GM21390 (cell line): ENCODE data around the gene CPSF7.
"Not testable (repeated sequence)": the region's sequence is repeated elsewhere in the genome, so short reads cannot be mapped to it uniquely, and the experiment has no call there.

ENCODE experiments used
- ATAC-seq: cut with Tn5 transposase; IDR thresholded peaks from one replicate; pipeline ENCODE4 v1.9.1; 2021; ENCODE audit not compliant: unreplicated experiment

Gene CPSF7

DNA sequence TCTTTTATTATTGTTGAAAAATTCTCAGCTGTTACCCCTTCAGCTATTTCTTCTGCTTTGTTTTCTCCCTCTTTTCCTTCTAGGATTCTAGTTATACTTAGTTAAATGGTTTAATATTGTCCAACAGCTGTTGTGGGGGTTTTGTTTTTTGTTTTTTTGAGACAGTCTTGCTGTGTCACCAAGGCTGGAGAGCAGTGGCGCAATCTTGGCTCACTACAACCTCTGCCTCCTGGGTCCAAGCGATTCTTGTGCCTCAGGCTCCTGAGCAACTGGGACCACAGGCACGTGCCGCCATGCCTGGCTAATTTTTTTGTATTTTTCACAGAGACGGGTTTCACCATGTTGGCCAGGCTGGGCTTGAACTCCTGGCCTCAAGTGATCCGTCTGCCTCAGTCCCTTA lies 12.8 kb upstream of the CPSF7 start:
- ATAC-seq = no peak

DNA sequence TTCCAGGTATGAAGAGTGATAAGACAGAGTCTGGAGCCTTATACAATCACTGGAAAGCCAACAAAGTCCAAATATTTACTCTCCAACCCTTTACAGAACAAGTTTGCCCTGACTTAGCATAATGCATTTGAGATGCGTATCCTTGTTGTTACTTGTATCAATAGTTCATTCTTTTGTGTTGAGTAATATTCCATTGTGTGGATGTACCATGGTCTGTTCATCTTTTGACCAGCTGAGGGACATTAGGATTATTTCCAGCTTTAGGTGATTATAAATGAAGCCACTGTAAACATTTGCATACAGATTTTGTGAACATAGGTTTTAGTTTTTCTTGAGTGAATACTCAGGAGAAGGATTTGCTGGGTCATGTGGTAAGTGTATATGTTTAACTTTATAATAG lies 9.8 kb upstream of the CPSF7 start:
- no peak for ATAC-seq

DNA sequence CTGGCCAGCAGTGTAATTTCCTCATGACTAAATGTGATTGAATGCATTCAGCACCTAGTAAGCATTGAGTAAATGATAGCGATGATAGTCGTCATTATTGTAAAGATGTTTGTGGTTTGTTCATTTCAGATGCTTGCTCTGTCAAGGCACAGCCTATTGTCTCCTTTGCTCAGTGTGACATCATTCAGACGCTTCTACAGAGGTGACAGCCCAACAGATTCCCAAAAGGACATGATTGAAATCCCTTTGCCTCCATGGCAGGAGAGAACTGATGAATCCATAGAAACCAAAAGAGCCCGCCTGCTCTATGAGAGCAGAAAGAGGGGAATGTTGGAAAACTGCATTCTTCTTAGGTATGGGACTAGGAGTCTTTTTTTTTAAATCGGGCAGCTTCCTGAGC lies 7.7 kb upstream of the CPSF7 start:
- no peak for ATAC-seq

DNA sequence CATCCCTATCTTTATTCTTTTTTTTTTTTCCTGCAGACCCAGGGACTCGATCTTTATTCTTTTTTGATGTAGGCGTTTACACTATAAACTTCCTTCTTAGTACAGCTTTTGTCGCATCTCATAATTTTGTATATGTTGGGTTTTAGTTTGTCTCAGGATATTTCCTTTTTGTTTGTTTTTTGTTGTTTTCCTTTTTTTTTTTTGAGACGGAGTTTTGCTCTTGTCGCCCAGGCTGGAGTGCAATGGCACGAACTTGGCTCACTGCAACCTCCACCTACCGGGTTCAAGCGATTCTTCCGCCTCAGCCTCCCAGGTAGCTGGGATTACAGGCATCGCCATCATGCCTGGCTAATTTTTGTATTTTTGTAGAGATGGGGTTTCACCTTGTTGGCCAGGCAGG lies 1.1 kb upstream of the CPSF7 start:
- not testable (repeated sequence) for ATAC-seq

DNA sequence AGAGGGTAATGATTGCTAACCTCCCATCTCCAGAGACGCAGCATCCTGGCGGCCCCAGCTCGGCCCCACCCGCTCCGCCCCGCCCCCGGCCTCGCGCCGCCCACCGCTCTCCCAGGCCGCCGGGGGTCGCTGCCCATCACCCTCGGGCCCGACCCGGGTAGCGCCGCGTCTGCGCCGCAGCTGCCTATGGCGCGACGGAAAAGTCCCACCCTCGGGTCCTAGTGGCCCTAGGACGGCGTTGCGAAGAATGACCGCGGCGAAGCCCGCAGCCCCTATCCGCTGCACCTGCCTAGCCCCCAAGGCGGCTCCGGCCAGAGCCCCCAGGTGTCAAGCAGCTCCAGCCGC lies 457 bp downstream of the CPSF7 start:
- ATAC-seq = peak; percentile 64

DNA sequence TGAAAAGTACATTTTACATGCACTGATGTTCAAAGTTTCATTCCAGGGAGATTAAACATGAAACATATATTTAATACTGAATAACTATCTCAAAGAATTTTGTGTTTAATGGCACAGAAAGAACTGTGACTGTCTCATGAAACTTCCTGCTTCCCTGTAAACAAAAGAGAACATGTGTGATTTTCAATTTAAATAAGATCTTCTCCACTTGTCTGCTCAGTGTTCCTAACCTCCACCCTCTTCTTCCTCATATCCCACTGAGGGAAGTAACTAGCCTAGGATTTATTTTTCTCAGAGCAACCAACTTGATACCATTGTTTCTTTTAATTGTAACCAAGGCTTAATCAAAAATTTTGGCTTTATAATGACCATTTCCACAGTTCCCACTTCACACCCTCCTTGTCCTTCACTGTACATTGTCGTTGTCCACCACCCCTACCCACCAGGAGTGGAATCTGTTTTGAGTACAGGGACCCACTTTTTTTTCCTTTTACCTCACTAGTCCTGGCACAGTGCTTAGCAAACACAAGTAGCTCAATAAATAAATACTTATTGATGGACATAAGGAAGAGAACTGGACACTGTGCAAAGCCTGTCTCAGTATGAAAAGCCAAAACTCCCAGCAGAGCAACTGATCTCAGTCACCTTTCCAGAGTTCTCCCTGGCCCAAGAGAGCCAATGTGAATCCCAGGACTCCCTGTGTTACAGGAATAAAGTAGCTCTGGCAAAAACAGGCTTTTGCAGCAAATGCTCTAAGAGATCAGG lies 4.2 kb downstream of the CPSF7 start:
- ATAC-seq = no peak

DNA sequence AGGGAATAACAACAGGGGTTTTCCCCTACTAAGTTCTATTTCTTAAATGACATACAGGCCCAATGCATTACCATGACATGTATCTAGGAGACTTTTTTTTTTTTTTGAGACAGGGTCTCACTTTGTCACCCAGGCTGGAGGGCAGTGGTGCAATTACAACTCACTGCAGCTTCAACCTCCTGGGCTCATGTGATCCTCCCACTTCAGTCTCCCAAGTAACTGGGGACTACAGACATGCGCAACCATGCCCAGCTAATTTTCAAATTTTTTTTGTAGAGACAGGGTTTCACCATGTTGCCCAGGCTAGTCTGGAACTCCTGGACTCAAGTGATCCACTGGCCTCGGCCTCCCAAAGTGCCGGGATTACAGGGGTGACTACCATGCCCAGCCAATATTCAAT lies 7.5 kb downstream of the CPSF7 start:
- ATAC-seq = no peak

DNA sequence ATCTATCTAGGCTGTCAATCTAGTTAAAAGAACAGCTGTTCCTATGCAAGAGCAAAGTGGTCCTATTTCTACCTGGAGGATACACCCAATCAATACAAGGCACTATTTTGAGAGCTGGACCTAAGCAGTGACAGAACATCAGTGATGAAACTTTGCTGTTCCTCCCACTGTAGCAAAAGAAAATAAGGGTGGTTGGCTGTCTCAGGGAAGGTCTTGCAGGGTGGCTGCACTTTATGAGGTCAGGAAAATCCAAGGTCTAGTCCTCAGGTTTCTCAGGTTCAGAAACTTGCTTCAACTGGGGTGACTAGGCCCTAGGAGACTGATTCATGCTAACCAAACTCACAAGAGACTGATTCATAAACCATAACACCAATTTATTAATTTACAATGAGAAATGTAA lies 11.6 kb downstream of the CPSF7 start:
- ATAC-seq = no peak

DNA sequence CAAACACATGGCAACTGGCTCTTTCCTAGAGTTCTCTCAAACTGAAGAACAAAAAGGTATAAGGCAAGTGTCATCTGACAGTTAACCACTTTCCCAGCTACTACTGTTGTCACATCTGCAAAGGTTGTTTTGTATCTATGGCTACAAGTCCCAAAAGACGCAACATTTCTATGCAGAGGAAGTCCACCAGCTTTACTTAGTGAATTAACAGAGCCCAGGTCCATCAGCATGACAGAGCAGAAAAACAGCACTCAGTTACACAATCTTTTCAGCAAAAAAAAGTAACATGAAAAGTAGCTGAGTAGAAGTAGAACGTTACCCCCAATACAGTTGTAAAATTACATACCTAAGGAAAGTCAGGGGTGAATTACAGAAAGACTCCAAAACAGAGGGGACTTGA lies 12.1 kb downstream of the CPSF7 start:
- no peak for ATAC-seq

DNA sequence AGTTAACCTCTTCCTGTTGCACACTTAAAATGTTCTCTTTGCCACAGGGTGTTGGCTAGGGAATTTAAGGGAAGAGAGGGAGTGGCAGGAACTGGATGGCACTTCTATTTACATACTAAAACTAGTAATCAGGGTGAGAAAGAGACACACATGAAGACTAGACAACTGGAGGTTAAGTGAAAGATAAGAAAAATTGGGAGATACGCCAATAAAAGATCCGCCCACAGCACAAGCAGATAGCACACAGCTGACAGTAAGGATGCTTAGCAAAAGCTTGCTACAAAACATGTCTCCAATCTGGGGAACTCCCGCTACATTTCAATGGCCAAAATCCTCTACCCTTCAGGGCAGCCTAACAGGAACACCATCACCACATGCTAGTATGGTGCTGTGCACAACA lies 12.8 kb downstream of the CPSF7 start:
- ATAC-seq = no peak

DNA sequence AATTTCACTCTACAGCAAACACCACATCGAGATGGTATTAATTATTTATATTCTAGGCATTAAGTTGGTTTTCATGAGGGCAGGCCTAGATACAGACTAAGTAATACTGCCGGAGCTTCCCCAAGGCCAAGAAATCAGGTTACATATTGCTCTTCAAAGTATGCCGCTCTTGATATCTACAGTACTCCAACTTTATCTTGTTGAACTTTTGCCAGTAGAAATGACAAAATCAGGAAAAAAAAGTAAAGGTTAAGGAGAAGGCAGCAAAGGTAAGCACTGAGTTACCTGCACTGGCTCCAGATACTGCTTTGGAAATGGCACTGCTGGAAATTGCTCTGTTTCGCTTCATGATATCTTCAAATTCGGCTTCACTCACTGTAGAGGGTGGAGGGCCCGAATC lies 14.4 kb downstream of the CPSF7 start:
- no peak for ATAC-seq

DNA sequence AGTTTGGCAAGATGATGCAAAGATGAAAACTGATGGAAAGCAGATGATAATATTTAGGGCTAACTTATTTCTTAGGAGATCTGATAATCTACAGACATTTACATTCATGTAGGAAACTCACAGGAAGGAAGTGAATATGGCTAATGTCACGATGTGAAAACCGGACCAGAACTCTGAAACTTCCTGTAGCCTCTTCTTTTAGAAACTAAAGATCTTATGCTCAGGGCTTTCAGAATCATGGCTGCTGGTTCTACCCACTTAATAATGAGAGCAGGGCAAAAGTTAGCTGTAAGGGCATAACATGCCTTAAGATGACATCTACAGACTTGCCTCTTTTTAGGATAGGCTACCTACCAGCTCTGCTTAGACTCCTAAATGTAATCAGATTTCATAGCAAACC lies 15.2 kb downstream of the CPSF7 start:
- no peak for ATAC-seq

DNA sequence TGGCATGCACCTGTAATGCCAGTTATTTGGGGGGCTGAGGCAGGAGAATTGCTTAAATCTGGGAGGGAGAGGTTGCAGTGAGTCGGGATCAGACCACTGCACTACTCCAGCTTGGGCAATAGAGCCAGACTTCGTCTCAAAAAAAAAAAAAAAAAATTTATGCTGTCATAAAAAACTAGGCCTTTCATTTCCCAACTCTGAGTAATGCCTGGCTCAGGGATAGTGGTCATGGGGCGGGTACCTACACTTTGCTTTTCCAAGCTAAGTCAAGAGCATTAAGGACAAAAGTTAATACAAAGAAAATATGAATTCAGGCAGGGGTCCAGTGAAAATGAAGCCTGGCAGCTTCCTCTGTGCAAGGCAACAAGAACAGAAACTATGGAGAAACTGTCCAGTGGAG lies 16.3 kb downstream of the CPSF7 start:
- ATAC-seq = no peak

DNA sequence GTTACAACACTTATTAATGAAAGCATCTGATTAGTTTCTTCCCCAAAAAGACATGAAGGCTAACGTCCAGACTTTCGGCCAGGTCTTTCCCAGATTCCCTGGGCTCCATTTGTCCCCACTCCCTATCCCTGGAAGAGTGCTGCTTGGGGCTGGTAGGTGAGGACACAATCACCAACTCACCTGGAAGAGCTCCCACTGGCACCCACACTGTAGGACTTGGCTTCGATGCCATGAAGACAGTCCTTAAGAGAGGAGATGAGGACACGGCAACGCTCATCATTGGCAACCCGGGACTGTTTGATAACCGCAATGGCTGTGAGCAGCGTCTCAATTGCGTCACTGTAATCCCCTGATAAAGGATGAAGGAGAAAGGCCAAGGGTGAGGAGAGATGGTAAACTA lies 18.2 kb downstream of the CPSF7 start:
- no peak for ATAC-seq

DNA sequence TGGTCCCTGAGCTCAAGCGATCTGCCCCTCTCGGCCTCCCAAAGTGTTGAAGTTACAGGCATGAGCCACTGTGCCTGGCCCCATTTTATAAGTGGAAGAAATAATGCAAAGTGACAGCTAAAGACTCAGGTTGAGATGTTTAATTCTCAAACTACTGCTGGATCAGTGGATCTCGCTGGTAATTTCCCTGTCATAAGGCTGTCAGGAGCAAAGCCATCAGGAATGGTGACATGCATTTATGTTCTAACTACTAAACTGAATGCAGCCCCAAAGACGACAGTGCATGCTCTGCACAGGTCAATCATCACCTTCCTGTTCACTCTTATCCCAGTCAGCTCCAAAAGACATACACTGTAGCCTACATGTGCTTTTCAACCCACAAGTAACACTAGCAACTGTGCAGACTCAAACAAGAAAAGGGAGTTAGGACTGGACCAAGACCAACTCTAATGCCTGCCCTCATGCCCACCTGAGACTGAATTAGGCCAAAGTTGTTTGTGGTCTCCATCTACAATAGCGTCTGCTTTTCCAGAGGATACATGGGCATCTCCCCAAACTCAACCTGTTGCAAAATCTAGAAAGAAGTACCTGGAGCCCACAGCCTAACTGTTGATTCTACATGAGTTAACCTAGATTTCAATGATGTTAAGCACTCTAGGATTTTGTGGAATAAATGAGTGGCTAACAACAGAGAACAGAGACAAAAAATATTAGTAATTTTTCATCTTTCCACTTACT lies 22.6 kb downstream of the CPSF7 start:
- ATAC-seq = no peak

DNA sequence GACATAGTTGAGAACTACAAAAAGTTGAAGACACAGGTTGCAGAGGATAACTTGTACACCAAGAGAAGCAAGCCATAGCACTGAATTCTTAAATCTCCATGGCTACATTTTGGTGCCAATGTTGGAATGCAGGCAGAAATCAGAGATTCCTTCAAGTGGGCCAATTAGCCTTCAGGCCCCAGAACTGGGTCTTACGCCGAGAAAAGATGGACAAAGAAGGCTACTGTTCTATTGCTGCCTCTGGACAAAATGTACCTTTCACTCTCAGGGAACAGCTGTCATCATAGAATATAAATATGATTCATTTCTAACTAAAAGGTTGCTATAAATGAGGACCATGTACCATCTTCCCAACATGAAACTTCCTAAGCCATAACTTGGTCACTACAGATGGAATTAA lies 23.7 kb downstream of the CPSF7 start:
- no peak for ATAC-seq

DNA sequence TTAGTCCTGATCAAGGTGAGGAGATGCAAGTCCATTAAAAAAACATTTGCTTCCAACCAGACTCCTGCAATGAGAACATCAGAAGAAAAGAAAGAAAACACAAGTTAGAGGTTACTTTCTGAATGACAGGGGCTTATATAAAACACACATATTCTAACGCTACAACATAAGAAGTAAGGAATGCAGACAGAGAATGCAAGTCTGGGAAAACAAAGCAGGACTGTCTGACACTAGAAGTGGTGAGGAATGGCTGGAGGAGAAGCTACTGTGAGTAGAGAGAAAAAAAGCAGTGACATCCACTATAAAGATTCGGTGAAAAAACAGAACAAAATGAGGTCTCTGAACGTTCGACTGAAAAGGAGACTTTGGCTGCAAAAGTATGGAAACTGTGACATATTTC lies 25.1 kb downstream of the CPSF7 start:
- ATAC-seq = no peak

DNA sequence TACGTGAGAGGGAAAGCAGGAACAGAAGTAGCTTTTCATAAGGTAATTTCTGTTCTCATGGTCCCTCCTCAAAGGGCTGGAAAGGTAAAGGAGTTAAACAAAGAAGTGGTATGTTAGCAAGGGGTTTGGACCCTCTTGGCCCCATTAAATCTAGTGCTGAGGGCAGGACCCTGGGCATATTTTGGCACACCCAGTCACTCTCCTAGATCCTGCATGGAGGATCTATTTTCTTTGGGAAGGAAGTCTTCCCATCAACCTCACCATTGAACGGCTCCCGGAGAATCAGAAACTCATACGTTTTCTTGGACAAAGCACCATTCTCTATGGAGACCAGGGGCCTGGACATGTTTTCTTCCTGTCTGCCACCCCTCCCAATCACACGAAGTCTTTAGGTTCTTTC lies 25.7 kb downstream of the CPSF7 start:
- no peak for ATAC-seq

DNA sequence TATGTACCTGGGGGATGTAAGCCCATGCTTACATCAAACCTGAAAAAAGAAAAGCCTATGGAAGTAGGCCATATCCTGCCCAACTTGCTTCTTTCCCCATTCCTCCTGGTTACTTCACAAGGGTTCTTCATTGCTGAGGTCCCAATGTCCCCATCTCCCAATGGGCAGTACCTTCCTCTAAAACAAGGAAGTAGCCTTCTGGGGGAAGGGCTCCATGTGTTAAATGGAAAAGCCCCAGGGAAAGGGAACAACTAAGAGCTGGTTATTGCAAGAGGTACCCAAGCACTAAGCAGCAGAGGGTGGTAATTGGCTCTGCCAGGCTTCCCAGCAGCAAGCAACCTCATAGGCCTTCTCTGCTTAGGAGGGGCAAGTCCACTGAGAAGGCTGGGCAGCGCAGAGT lies 26.1 kb downstream of the CPSF7 start:
- no peak for ATAC-seq

DNA sequence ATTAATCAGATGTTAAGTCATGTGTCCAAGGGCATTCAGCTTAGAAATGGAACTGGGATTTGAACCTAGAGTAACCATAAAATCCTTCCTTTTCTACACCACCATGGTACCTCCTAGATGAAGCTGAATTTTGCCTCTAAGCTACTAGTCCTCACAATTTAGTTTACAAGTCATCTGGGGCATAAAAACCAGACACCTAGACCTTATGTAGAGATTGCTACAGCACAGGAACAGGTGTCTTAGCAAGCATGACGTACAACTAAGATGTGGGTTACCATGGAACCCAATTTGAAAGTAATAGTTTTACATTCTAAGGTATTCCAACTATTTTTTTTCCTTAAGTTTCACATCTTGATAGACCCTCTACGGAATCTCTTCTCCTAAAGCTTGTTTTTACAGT lies 28.2 kb downstream of the CPSF7 start:
- ATAC-seq = no peak

DNA sequence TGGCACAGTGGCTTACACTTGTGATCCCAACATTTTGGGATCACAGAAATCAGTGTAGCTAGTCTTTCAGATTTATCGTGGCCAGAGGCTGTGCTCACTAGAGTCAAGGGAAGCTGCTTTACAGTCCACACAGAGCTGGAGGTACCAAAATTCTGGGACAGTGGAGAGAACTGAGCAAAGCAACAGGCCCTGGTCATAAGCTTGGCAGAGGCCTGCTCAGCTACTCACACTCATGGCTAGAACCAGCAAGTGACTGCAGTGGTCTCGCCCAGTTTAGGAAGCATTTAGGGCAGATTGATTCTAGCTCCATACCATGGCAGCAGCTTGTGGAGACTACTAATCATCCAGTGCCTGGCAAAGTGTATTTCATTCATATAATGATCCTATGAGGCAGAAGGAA lies 28.6 kb downstream of the CPSF7 start:
- ATAC-seq = no peak

DNA sequence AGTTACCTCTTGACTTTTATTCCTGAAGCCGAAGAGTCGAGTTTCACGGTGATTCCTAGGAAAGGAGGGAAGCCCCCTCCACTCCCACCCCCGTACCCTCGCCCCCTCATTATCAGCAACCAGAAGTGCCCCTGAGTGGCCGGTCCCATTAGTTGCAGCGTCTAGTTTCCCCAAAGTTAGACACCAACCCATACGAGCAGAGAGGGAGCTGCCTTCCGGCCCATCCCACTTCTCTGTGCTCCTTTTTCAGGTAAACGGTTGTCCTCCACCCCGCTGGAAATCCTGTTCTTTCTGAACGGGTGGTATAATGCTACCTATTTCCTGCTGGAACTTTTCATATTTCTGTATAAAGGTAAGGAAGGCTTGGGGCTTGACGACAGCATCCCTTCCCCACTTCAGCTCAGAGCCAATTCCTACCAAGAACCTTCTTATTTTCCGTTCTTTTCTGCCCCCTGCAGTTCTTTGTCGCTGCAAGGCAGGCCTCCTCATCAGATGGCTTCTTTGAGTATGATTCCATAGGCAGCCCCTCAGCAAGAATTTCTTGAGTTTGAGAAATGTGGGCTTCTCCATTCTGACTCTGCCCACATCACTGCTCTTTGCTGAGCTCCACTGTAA lies 36.7 kb downstream of the CPSF7 start:
- ATAC-seq = no peak
